Right ventricle myocardium superior (tissue), 1 donor: ENCODE measurements around the gene ESYT2. TPM values are rescaled to one million over a fixed set of nuclear protein-coding genes. Genes with fewer than 3 reads are reported as not detected.

Experiments
- ATAC-seq: fragments of 200-7000 bp; cut with Tn5 transposase; one replicate; pipeline ENCODE4 v1.9.1; 2020; ENCODE audit warnings: mild to moderate bottlenecking; ENCODE audit not compliant: poor library complexity
- DNase-seq: peaks from one replicate; pipeline ENCODE4 v3.0.0-alpha.2; 2020
- intact Hi-C: fragments of 100-400 bp; cut with DNase I; formaldehyde crosslinking; loops from one replicate; pipeline ENCODE4 v1.11.2; 2022
- total RNA-seq: library from RNA; stranded (reverse); fragmentation: NEBNext Ultra II Directional; extraction: Animal tissue kit (Norgen Biotek cat#: 25700); gene quantifications from one replicate; pipeline ENCODE4 v1.2.1, GENCODE V29; 2021
- donor health status: DM: no; HTN: yes; CAD: no; lungs with severe emphysema.

Gene ESYT2
- total RNA-seq, 1 donor from 2014 or later: 43.8 TPM

DNA sequence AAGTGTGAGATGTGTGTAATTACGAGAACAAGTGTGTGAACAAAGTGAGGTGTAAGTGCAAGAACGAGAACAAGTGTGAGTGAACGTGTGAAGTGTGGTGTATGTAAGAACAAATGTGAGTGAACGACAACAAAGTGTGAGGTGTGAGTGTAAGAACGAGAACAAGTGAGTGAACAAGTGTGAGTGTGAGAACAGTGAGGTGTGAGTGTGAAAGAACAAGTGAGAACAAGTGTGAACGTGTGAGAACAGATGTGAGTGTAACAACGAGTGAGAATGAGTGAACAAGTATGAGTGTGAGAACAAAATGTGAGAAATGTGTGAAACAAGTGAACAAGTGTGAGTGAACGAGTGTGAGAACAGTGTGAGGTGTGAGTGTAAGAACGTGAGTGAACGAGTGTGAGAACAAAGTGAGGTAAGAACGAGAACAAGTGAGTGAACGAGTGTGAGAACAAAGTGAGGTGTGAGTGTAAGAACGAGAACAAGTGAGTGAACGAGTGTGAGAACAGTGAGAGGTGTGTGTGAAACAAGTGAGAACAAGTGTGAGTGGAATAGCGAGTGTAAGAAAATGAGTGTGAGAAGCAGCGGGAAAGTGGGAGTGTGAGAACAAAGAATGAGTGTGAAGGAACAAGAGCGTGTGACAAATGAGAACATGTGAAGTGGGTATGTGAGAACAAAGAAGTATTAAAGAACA, 47.2 kb downstream of the ESYT2 start:
- intact Hi-C loops: loop anchor here (5.0 kb wide), 1 partner anchor 45 kb away; the partner anchor contains the start of gene ESYT2
- DNase-seq (no peak), ATAC-seq (no peak)

- ATAC-seq (no peak), DNase-seq (no peak)
- intact Hi-C loops: loop anchor here (5.0 kb wide), 1 partner anchor 46 kb away; the partner anchor contains the start of gene ESYT2
These were observed 47.9 kb downstream of the ESYT2 start for GRCh38 chr7:158781217-158781973.

DNA sequence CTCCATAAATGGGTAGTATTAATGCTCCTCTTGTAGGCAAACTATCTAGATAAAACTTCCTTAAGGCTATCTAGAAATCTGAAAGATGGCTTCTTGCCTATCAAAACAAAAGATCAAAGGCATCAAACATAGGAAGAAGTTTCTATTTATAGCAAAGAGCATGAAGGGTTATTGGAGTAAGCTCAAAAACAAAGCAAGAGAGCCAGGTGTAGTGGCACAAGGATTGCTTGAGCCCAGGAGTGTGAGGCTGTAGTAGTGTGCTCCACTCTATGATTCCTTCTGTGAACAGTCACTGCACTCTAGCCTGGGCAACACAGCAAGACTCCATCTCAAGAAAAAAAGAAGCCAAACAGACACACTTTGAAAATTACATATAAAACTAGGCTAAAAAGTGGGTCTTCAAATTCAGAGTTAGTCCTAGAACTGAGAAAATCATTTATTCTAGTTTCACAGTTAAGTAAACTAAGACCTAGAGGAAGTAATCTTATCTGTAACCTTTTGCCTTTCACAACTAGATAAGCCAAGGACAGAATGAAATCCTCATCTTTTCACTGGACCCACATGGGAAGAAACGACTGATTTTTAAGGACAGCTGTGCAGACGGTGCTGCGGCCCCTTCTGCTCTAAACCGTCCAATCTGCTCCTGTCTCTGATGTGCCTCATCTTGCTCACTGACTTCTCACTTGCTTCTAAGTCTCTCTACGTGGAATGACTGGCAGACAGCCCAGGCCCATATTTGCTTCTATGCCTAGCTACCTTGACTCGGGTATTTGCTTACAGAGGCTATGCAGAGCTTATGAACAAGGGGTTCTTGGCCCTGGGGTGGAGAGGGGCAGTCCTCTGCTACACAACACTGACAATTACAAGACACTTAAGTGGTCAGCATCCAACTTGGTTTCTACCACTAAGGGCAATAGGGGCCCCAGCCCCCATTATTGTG, 50.0 kb downstream of the ESYT2 start:
- no peak for ATAC-seq
- intact Hi-C loops: no loop called here
- DNase-seq: no peak

DNA sequence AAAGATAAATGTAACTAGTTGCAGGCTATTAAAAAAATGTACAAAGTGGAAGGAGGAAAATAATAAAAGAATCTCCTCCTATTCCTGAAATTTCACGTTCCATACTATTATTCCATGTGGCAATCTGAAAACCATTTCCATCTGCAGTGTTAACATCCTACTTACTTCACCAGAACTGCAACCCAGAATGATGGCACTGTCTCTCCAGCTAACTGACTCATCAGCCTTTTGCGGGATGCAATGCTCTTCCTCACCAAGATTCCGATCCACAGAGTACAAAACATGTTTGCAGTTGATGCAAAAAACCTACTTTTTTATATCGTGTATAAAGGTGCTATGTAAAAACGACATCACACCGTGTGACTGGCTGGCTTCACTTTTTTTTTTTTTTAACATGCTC, 50.8 kb downstream of the ESYT2 start:
- intact Hi-C loops: no loop called here
- DNase-seq (no peak), ATAC-seq (no peak)

- intact Hi-C loops: no loop called here
- no peak for DNase-seq
These were observed 51.5 kb downstream of the ESYT2 start for GRCh38 chr7:158777793-158778192.

GRCh38 chr7:158776474-158776873, 52.8 kb downstream of the ESYT2 start:
- intact Hi-C loops: no loop called here
- ATAC-seq (no peak), DNase-seq (no peak)

More at GRCh38 chr7:158777793-158778192, 51.5 kb downstream of the ESYT2 start:
- no peak for ATAC-seq

GRCh38 chr7:158774952-158775351, 54.4 kb downstream of the ESYT2 start:
- DNase-seq (no peak), ATAC-seq (no peak)
- intact Hi-C loops: no loop called here

DNA sequence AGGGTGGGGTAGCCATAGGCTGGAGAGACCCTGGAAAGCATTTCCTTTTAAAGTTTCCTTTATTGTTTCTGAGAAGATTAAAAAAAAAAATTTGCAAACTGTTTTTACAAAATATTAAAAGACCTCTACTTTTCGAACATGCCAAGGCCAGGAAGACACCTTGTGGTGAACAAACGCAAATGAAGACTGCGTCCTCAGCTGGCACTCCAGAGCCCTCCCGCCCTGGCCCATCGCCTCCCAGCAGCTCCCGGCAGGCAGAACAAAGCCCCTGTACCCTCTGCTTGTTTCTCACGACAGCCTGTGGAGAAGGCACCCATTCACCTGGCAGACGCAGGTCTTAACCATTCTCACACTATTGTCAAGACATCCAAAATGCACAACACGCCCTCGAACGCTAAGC, 56.4 kb downstream of the ESYT2 start:
- no peak for DNase-seq
- no peak for ATAC-seq
- intact Hi-C loops: no loop called here

- no peak for DNase-seq
- ATAC-seq: no peak
- intact Hi-C loops: no loop called here
These were observed 58.0 kb downstream of the ESYT2 start for GRCh38 chr7:158771213-158771834.

DNA sequence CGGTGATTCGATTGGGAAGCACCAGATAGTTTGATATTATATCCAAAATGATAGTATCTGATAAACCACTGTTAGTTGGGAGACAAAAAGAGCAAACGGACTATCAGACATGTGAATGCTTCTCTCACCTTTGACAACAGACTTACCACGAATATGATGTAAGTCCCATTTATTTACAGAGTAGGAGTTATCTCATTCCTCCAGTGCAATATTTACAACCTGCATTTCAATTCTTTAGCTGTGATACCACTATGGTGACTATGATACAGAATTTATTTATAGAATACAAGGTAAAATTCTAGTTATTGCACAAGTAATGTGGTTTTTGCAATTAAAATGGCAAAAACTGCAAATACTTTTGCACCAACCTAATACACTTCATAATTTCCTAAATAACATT, 61.6 kb downstream of the ESYT2 start:
- intact Hi-C loops: no loop called here

DNA sequence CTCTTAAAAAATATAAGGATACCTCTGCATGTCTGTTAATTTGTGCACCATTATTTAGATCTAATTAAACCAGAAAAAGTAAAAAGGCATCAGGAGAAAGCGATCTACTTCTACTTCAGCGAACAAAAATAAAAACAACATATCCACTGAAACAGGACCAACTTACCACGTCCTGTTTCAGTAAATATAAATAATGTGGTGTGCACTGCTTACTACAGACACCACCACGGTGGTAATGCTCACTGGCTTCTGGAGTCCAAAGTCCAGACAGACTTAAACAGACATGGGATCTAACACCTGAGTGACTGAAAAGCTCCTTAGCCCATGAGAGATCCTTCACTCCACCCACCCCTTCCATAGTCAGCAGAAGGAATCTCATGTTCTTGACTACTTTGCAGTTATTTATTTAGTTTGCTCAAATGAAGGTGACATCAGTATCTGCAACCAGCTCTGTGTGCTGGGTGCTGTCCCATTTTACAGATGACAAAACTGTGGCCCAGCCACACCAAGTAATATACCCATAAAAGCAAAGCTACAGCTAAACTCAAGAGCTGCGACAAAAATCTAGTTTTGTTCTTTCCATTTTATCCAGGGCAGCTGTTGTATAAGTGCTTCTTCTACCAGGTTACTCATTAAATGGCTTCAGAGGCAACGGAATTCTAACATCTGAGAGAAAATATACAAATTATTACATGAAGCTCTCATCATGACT, 62.6 kb downstream of the ESYT2 start:
- DNase-seq (no peak), ATAC-seq (no peak)
- intact Hi-C loops: no loop called here

More for the DNA sequence above, 61.6 kb downstream of the ESYT2 start:
- ATAC-seq: no peak
- no peak for DNase-seq

DNA sequence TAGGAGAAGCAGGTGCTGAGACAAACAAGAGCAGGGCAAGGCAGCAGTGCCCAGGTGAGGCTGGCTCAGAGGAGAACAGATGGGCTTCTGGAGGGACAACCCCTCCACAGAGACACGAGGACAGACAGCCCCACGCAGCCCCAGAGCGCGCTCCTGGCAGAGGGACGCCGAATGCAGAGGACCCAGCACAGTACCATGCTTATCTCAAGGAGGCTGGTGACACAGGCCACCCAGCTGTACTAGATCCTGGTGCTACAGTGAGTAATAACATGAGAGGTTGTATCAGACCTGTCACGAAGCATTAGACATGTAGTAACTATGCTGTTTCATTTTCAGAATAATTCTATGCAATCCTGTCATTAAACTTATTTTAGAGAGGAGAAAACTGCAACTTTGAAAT, 64.3 kb downstream of the ESYT2 start:
- intact Hi-C loops: no loop called here
- DNase-seq: no peak
- peak; percentile 73 for ATAC-seq

DNA sequence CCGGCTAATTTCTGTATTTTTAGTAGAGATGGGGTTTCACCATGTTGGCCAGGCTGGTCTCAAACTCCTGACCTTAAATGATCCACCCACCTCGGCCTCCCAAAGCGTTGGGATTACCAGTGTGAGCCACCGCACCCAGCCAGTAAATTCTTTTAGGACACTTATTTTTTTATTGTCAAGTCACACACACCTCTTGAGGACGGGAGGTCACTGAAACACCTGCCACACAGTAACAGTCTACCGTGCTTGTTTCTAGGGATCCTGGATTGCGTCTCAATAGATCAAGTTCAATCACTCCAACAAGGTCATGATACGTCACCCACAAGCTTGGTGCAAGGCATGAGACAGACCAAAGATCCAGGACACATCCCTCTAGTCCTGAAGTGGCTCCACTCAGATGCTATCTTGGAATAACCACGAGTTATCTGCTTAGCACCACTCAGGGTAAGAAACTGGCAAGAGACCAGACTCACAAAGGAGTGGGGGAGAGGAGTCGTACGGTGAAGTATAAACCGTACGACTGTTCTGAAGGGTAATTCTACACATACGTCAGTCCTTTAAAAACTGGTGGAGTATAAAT, 65.8 kb downstream of the ESYT2 start:
- intact Hi-C loops: no loop called here
- peak; percentile 78 for ATAC-seq
- DNase-seq: no peak

DNA sequence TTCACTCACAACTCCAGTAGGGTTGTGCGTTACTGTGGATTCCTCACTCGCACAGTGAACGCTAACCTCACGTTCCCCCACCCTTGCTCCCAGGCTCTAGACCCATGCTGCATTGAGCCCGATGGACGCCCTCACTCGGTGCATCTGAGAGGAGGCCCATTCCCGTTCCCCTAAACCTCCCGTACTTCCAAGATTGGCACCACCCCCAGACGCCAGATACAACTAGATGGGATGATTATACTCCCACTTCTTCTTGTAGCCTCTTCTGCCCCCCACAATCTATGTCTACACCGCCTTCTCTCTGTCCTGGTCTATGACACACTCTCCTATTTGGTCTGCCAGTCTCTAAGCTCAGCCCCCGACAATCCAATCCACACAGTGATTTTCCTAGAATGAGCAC, 67.4 kb downstream of the ESYT2 start:
- intact Hi-C loops: no loop called here
- ATAC-seq: no peak
- no peak for DNase-seq

- no peak for DNase-seq
- ATAC-seq: no peak
- intact Hi-C loops: no loop called here
These were observed 68.4 kb downstream of the ESYT2 start for GRCh38 chr7:158760936-158761335.

GRCh38 chr7:158760445-158760764, 68.9 kb downstream of the ESYT2 start:
- DNase-seq (no peak), ATAC-seq (no peak)
- intact Hi-C loops: no loop called here

GRCh38 chr7:158759749-158760444, 69.4 kb downstream of the ESYT2 start:
- no peak for DNase-seq
- ATAC-seq: no peak
- intact Hi-C loops: no loop called here
